Ishikawa (cell line): ENCODE results near the gene CHST15.

Experiments
- EP300 ChIP-seq: IDR thresholded peaks from 2 replicates; pipeline ENCODE4 v1.6.1; 2012; ENCODE audit warnings: borderline replicate concordance
- RAD21 ChIP-seq: IDR thresholded peaks from 2 replicates; pipeline ENCODE4 v1.6.1; 2012; ENCODE audit warnings: low read depth
- TF ChIP-seq, protein P1 (sequence below): IDR thresholded peaks from 2 replicates; pipeline ENCODE4 v1.6.1; 2012
- TF ChIP-seq, protein P2 (sequence below): IDR thresholded peaks from 2 replicates; pipeline ENCODE4 v1.6.1; 2012; ENCODE audit warnings: low read depth, mild to moderate bottlenecking

DNA sequence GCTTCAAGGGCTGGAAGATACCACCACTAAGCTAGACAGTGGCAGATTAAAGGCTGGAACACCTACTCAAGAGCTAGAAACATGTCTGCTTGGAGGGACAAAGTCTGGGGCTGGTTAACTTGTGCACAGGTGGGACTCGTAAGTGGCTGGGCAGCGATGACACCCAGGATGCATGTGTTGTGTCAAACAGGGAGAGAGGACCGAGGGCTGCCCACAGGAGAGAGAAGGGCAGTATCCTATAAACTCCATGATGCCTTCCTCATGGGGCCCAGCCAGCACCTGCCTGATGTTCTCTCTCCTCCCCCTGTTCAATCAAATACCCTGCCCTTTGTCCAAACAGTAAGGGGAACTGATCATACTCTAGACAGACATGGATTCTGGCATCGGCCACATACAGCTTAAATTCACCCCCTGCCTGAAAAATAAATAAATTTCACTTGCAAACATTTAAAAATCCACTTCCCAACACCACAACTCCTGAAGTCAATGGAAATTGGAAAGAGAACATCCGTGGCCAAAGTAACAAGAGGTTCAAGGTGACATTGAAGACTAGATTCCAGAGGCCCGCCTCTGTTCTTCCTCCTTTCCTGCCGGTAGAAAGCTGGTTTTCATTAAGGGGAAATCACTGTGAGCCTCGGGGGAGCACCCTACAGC is 50.6 kb downstream of the CHST15 start:
- no peak for TF ChIP-seq EP300
- no peak for TF ChIP-seq RAD21
- TF ChIP-seq, protein P1, sequence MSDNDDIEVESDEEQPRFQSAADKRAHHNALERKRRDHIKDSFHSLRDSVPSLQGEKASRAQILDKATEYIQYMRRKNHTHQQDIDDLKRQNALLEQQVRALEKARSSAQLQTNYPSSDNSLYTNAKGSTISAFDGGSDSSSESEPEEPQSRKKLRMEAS: no peak
- TF ChIP-seq, protein P2, sequence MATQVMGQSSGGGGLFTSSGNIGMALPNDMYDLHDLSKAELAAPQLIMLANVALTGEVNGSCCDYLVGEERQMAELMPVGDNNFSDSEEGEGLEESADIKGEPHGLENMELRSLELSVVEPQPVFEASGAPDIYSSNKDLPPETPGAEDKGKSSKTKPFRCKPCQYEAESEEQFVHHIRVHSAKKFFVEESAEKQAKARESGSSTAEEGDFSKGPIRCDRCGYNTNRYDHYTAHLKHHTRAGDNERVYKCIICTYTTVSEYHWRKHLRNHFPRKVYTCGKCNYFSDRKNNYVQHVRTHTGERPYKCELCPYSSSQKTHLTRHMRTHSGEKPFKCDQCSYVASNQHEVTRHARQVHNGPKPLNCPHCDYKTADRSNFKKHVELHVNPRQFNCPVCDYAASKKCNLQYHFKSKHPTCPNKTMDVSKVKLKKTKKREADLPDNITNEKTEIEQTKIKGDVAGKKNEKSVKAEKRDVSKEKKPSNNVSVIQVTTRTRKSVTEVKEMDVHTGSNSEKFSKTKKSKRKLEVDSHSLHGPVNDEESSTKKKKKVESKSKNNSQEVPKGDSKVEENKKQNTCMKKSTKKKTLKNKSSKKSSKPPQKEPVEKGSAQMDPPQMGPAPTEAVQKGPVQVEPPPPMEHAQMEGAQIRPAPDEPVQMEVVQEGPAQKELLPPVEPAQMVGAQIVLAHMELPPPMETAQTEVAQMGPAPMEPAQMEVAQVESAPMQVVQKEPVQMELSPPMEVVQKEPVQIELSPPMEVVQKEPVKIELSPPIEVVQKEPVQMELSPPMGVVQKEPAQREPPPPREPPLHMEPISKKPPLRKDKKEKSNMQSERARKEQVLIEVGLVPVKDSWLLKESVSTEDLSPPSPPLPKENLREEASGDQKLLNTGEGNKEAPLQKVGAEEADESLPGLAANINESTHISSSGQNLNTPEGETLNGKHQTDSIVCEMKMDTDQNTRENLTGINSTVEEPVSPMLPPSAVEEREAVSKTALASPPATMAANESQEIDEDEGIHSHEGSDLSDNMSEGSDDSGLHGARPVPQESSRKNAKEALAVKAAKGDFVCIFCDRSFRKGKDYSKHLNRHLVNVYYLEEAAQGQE: no peak
